Measurements from ENCODE around the gene BMP8A. TPM values are rescaled to one million over a fixed set of nuclear protein-coding genes. Genes with fewer than 3 reads are reported as not detected.

BMP8A gene
- not detected in 2 replicates for total RNA-seq

GRCh38 chr1:39491146-39491921, at the start of gene BMP8A:
Gene BMP8A, plus strand, starts transcription at chr1:39491636. Its CDS starts 356 bp downstream, at chr1:39491992.

Other genes starting within 250 kb of the BMP8A start
- gene PABPC4, start 85.2 kb downstream of the BMP8A start, total RNA-seq: 190 and 301 TPM in 2 replicates
- gene HEYL, start 148.0 kb downstream of the BMP8A start, total RNA-seq: 0.85 and 1.1 TPM in 2 replicates
- gene NT5C1A, start 180.5 kb downstream of the BMP8A start, total RNA-seq: not detected in 2 replicates
- gene HPCAL4, start 199.8 kb downstream of the BMP8A start, total RNA-seq: 0.12 TPM in 1 of 2 replicates, not detected in the other
- gene PPIE, start 247.2 kb downstream of the BMP8A start, total RNA-seq: 31.2 and 38.7 TPM in 2 replicates